Neural progenitor cell (in vitro differentiated cells): ENCODE measurements around the gene FADS2. TPM values are rescaled to one million over a fixed set of nuclear protein-coding genes. Genes with fewer than 3 reads are reported as not detected.

Experiments
- DNase-seq: peaks from one replicate; pipeline ENCODE4 v3.0.0-alpha.2; 2016; ENCODE audit warnings: low spot score
- H2AFZ ChIP-seq: fragments of 200-600 bp; sonication (generic); replicated peaks from 2 replicates; pipeline ENCODE4 v1.6.1; 2016; ENCODE audit warnings: antibody characterized with exemption
- H3F3A ChIP-seq: fragments of 200-600 bp; sonication (generic); 2 replicates; pipeline ENCODE4 v1.6.1; 2016; ENCODE audit warnings: antibody characterized with exemption, low read depth
- H3K27ac ChIP-seq: fragments of 200-600 bp; sonication (generic); 2 replicates; pipeline ENCODE4 v1.5.1; 2016; ENCODE audit warnings: mild to moderate bottlenecking
- H3K27me3 ChIP-seq: fragments of 200-600 bp; sonication (generic); 2 replicates; pipeline ENCODE4 v1.6.1; 2016; ENCODE audit warnings: mild to moderate bottlenecking, moderate library complexity
- H3K36me3 ChIP-seq: fragments of 200-600 bp; sonication (generic); 2 replicates; pipeline ENCODE4 v1.5.1; 2016
- H3K4me1 ChIP-seq: fragments of 200-600 bp; sonication (generic); 2 replicates; pipeline ENCODE4 v1.6.1; 2016; ENCODE audit warnings: mixed run types
- H3K4me2 ChIP-seq: fragments of 200-600 bp; sonication (generic); 2 replicates; pipeline ENCODE4 v1.6.1; 2016
- H3K4me3 ChIP-seq: fragments of 200-600 bp; sonication (generic); 2 replicates; pipeline ENCODE4 v1.5.1; 2016
- H3K79me2 ChIP-seq: fragments of 200-600 bp; sonication (generic); 2 replicates; pipeline ENCODE4 v1.6.1; 2016; ENCODE audit warnings: low read depth
- H3K9ac ChIP-seq: fragments of 200-600 bp; sonication (generic); 2 replicates; pipeline ENCODE4 v1.6.1; 2016
- H3K9me3 ChIP-seq: fragments of 200-600 bp; sonication (generic); 2 replicates; pipeline ENCODE4 v1.5.1; 2016; ENCODE audit warnings: low read depth
- H4K20me1 ChIP-seq: fragments of 200-600 bp; sonication (generic); 2 replicates; pipeline ENCODE4 v1.6.1; 2016; ENCODE audit warnings: low read depth
- H3K27ac Mint-ChIP-seq: 3 replicates; pipeline ENCODE4 v1.8.0; 2021; ENCODE audit warnings: mixed read lengths
- H3K27me3 Mint-ChIP-seq: 2 replicates; pipeline ENCODE4 v1.8.0; 2022; ENCODE audit warnings: low read depth, mild to moderate bottlenecking, inconsistent platforms, moderate library complexity, mixed read lengths; ENCODE audit not compliant: insufficient read depth
- H3K36me3 Mint-ChIP-seq: 3 replicates; pipeline ENCODE4 v1.8.0; 2021; ENCODE audit warnings: mixed read lengths
- H3K4me1 Mint-ChIP-seq: 3 replicates; pipeline ENCODE4 v1.8.0; 2021; ENCODE audit warnings: mixed read lengths
- H3K4me3 Mint-ChIP-seq: 3 replicates; pipeline ENCODE4 v1.8.0; 2021; ENCODE audit warnings: mild to moderate bottlenecking, moderate library complexity, mixed read lengths
- H3K9me3 Mint-ChIP-seq: 3 replicates; pipeline ENCODE4 v1.8.0; 2020; ENCODE audit warnings: mixed read lengths
- EZH2 ChIP-seq: fragments of 200-600 bp; sonication (generic); IDR thresholded peaks from 2 replicates; pipeline ENCODE4 v1.6.1; 2017; ENCODE audit warnings: antibody characterized with exemption, mild to moderate bottlenecking, moderate library complexity
- EZH2phosphoT487 ChIP-seq: fragments of 200-600 bp; sonication (generic); IDR thresholded peaks from 2 replicates; pipeline ENCODE4 v1.6.1; 2017; ENCODE audit warnings: antibody characterized with exemption
- microRNA counts: library from miRNA; unstranded; fragments of <30 nt; microRNA quantifications from one replicate; lab custom pipeline; 2016
- microRNA-seq: library from miRNA; unstranded; fragments of <30 nt; microRNA quantifications from one replicate; pipeline ENCODE4, GENCODE V29; 2016
- small RNA-seq: library from RNA; depleted of rRNA; stranded (forward); fragments of <200 nt; gene quantifications from one replicate; pipeline ENCODE3, GENCODE V24; 2015
- total RNA-seq: library from RNA; depleted of rRNA; stranded (reverse); fragments of >200 nt; gene quantifications from 2 replicates; pipeline ENCODE4 v1.2.3, GENCODE V29; 2015; ENCODE audit warnings: low replicate concordance
- TF ChIP-seq, protein P1 (sequence below): fragments of 200-600 bp; sonication (generic); IDR thresholded peaks from 2 replicates; pipeline ENCODE4 v1.5.1; 2017; ENCODE audit warnings: antibody characterized with exemption, mild to moderate bottlenecking

The FADS2 gene
- total RNA-seq, 1 donor from 2014 or later = 233 TPM

DNA sequence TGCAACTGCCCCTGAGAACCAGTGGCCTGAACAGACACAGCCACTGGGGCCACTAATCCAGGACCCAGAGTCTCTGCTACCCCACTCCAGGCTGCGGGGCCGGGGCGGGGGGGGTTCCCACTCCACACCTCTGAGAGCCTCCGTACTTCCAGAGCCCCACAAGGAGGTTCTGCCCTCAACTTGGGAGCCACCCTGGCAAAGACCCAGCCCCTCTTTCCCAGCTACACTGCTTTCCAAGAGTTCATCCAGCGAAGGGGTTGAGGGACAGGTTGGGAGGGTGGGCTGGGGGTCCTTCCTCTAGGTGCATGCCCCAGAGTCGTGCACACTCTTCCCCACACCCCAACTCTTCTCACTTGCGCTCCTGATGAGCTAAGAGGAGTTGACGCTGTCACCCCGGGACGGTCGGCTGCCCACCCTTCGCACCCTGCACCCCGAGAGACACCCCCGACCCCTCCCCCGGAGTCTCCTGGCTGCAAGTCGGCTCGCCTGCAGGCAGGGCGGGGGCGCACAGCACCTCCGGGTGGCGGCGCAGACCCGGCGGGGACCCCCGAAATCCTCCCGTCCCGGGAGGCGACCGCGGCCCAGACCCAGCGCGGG lies 88.7 kb downstream of the FADS2 start:
- Histone ChIP-seq H3K27me3 (peaks cover 41% of the 10 kb centered on the region), H3K9me3 (no peaks in the 10 kb centered on the region), H3K4me3 (peak overlapping the region; percentile 68), H2AFZ (peak overlapping the region; percentile 66), H3F3A (no peaks in the 10 kb centered on the region), H3K36me3 (no peaks in the 10 kb centered on the region), H4K20me1 (no peaks in the 10 kb centered on the region), H3K27ac (no peak overlapping the region), H3K4me2 (peak overlapping the region; percentile 96), H3K79me2 (no peaks in the 10 kb centered on the region), H3K4me1 (no peaks in the 10 kb centered on the region), H3K9ac (no peak overlapping the region)
- H3K27ac Mint-ChIP-seq = no peak overlapping the region
- no peaks in the 10 kb centered on the region for H3K36me3 Mint-ChIP-seq
- H3K9me3 Mint-ChIP-seq = no peaks in the 10 kb centered on the region
- TF ChIP-seq EZH2 (no peak), EZH2phosphoT487 (no peak)
- TF ChIP-seq, protein P1, sequence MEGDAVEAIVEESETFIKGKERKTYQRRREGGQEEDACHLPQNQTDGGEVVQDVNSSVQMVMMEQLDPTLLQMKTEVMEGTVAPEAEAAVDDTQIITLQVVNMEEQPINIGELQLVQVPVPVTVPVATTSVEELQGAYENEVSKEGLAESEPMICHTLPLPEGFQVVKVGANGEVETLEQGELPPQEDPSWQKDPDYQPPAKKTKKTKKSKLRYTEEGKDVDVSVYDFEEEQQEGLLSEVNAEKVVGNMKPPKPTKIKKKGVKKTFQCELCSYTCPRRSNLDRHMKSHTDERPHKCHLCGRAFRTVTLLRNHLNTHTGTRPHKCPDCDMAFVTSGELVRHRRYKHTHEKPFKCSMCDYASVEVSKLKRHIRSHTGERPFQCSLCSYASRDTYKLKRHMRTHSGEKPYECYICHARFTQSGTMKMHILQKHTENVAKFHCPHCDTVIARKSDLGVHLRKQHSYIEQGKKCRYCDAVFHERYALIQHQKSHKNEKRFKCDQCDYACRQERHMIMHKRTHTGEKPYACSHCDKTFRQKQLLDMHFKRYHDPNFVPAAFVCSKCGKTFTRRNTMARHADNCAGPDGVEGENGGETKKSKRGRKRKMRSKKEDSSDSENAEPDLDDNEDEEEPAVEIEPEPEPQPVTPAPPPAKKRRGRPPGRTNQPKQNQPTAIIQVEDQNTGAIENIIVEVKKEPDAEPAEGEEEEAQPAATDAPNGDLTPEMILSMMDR = no peak
- DNase-seq = no peak
- peaks cover 14% of the 10 kb centered on the region for H3K4me1 Mint-ChIP-seq
- H3K4me3 Mint-ChIP-seq = peak overlapping the region; percentile 80
- H3K27me3 Mint-ChIP-seq = peaks cover 26% of the 10 kb centered on the region

MicroRNAs encoded within 50 kb of the gene (microRNA counts, 767-probe panel; counts per million panel counts)
- microRNA hsa-miR-1908 (lab: Ali Mortazavi, UCI) = 460 counts per million, percentile 90 among the panel's probes with 10 or more counts
- microRNA hsa-miR-611 (lab: Ali Mortazavi, UCI) = 460 counts per million, percentile 90 among the panel's probes with 10 or more counts

Small RNAs within 50 kb of the gene (microRNA-seq; reads per million reads assigned to microRNA genes)
- gene MIR6746 = not detected

Small RNAs within 50 kb of the gene (small RNA-seq; reads per million reads assigned to genes)
- gene MIR6746 = not detected

Other genes with a start within 250 kb of the FADS2 start
- gene SYT7, start 247.2 kb upstream of the FADS2 start, total RNA-seq = 0.73 and 4.4 TPM in 2 replicates
- 1.1 and 4.6 TPM in 2 replicates for gene DAGLA, start 147.9 kb upstream of the FADS2 start, total RNA-seq
- 1.9 and 5.8 TPM in 2 replicates for gene MYRF, start 75.7 kb upstream of the FADS2 start, total RNA-seq
- 71.4 and 98.9 TPM in 2 replicates for gene TMEM258, start 35.7 kb upstream of the FADS2 start, total RNA-seq
- 51.8 and 68.9 TPM in 2 replicates for gene FEN1, start 35.4 kb upstream of the FADS2 start, total RNA-seq
- gene FADS1, start 11.3 kb upstream of the FADS2 start, total RNA-seq = 163 and 184 TPM in 2 replicates
- 10.1 and 28.7 TPM in 2 replicates for gene FADS3, start 63.2 kb downstream of the FADS2 start, total RNA-seq
- 1.4 TPM in 2 replicates for gene RAB3IL1, start 89.3 kb downstream of the FADS2 start, total RNA-seq
- gene BEST1, start 122.1 kb downstream of the FADS2 start, total RNA-seq = 0.15 TPM in 1 of 2 replicates, not detected in the other
- gene FTH1, start 139.3 kb downstream of the FADS2 start, total RNA-seq = 649 and 846 TPM in 2 replicates